DND-41 (cell line): ENCODE data around the gene NR3C1.

Experiments
- ATAC-seq: fragments of 200-7000 bp; cut with Tn5 transposase; 3 replicates; pipeline ENCODE4 v1.9.1; 2021; ENCODE audit warnings: low read depth; ENCODE audit not compliant: insufficient read depth
- DNase-seq: peaks from one replicate; pipeline ENCODE4 v3.0.0-alpha.2; 2020
- H2AFZ ChIP-seq: 2 replicates; pipeline ENCODE4 v1.6.0; 2012; ENCODE audit warnings: low read depth, low read length
- H3K27ac ChIP-seq: 2 replicates; pipeline ENCODE4 v1.5.1; 2012; ENCODE audit warnings: low read length, inconsistent platforms
- H3K27me3 ChIP-seq: fragments of 200-600 bp; sonication (generic); 2 replicates; pipeline ENCODE4 v1.6.0; 2012; ENCODE audit warnings: low read length, mild to moderate bottlenecking, inconsistent platforms; ENCODE audit not compliant: insufficient read depth, poor library complexity
- H3K36me3 ChIP-seq: 2 replicates; pipeline ENCODE4 v1.5.1; 2012; ENCODE audit warnings: low read length, inconsistent platforms; ENCODE audit not compliant: insufficient read depth
- H3K4me1 ChIP-seq: 2 replicates; pipeline ENCODE4 v1.5.1; 2012; ENCODE audit warnings: mild to moderate bottlenecking, low read length; ENCODE audit not compliant: insufficient read depth
- H3K4me2 ChIP-seq: 2 replicates; pipeline ENCODE4 v1.6.0; 2012; ENCODE audit warnings: mild to moderate bottlenecking, moderate library complexity, low read length, inconsistent platforms; ENCODE audit not compliant: insufficient read depth
- H3K4me3 ChIP-seq, 2 experiments: fragments of 200-600 bp in 1 of 2; shearing (Covaris generic) in 1 of 2; 2 replicates each; pipeline ENCODE4 v1.5.1; 2012 to 2016; ENCODE audit warnings: inconsistent platforms in 2 of 2, low read length in 2 of 2, mild to moderate bottlenecking in 2 of 2, low read depth in 1 of 2, moderate library complexity in 1 of 2
- H3K79me2 ChIP-seq: 2 replicates; pipeline ENCODE4 v1.6.0; 2012; ENCODE audit warnings: low read length, inconsistent platforms; ENCODE audit not compliant: insufficient read depth
- H3K9ac ChIP-seq: 2 replicates; pipeline ENCODE4 v1.6.0; 2012; ENCODE audit warnings: low read depth, mild to moderate bottlenecking, inconsistent platforms, low read length, moderate library complexity
- H3K9me3 ChIP-seq: 2 replicates; pipeline ENCODE4 v1.5.1; 2012; ENCODE audit warnings: low read length, moderate library complexity, mild to moderate bottlenecking, inconsistent platforms; ENCODE audit not compliant: insufficient read depth, severe bottlenecking
- H4K20me1 ChIP-seq: 2 replicates; pipeline ENCODE4 v1.6.0; 2012; ENCODE audit warnings: low read length; ENCODE audit not compliant: insufficient read depth
- EZH2 ChIP-seq: IDR thresholded peaks from 3 replicates; pipeline ENCODE4 v1.6.1; 2012; ENCODE audit warnings: borderline replicate concordance, low read depth, mild to moderate bottlenecking, moderate library complexity, low read length, inconsistent platforms; ENCODE audit not compliant: severe bottlenecking
- TF ChIP-seq, protein P1 (sequence below): IDR thresholded peaks from 2 replicates; pipeline ENCODE4 v1.5.1; 2012; ENCODE audit warnings: borderline replicate concordance, low read length, moderate library complexity, mild to moderate bottlenecking; ENCODE audit not compliant: poor library complexity, severe bottlenecking; ENCODE audit errors: extremely low read depth

NR3C1 gene

DNA sequence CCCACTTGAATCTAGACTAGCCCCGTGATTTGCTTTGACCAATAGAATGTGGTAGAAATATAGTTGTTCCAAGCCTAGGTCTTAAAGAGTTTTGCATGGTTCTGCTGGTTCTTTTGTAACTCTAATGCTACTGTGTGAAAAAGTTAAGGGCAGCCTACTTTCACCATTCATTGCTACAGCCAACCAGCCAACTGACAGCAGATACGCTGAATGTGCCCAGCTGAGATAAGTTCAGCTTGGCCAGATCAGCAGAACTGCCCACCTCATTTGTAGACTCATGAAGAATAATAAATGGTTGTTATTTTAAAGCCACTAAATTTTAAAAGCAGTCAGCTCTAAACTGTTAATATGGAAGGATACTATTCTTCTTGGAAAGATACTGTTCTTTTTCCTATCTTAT lies 23.9 kb downstream of the NR3C1 start:
- H4K20me1 ChIP-seq: peaks cover 87% of the 10 kb centered on the region

DNA sequence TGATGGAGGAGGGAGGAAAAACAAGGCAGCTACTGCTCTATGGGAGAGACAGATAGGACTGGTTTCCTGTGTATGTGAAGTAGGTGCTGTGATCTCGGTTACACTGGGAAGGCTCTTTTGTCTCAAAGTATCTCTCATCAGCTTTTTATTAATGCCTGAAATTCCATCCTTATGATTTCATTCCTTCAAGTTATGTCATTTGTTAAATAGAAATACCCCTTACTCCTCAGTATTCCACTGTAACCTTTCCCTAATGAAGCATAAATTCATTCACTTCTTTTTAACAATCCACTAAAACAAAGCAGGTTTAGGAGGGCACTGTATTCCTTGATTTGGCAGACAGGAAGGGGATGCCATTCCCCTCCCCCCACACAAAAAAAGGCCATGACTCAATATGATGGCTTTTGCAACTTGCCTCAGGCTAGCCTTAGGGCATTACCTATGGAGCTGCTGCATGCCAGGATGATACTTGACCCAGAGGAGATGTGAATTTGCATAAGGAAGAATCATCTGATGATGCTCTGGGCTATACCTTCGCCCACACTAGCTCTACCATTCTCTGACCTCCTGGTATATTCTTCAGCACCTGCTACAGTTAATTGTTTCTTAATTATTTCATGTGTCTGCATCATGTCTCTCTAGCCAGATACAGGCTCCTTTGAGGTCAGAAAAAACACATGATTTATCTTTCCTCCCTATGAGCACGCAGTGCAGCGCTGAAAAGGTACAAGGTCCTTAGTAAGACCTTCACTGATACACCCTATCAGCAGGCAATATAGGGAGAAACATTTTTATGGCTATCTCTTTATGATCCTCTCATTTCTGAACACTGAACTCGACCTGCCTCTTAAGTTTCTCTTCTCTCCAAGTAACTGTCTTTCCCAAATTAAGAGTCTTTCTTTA lies 26.3 kb downstream of the NR3C1 start:
- Histone ChIP-seq H3K27me3 (no peaks in the 10 kb centered on the region), H3K79me2 (peaks cover 100% of the 10 kb centered on the region), H2AFZ (no peak overlapping the region), H3K4me2 (no peak overlapping the region), H3K9ac (no peak overlapping the region), H4K20me1 (peaks cover 84% of the 10 kb centered on the region), H3K4me3 (no peak overlapping the region), H3K9me3 (no peaks in the 10 kb centered on the region), H3K27ac (no peak overlapping the region), H3K4me1 (peaks cover 16% of the 10 kb centered on the region; the same call in 1 of the 2 replicates), H3K36me3 (peaks cover 47% of the 10 kb centered on the region)
- TF ChIP-seq, protein P1, sequence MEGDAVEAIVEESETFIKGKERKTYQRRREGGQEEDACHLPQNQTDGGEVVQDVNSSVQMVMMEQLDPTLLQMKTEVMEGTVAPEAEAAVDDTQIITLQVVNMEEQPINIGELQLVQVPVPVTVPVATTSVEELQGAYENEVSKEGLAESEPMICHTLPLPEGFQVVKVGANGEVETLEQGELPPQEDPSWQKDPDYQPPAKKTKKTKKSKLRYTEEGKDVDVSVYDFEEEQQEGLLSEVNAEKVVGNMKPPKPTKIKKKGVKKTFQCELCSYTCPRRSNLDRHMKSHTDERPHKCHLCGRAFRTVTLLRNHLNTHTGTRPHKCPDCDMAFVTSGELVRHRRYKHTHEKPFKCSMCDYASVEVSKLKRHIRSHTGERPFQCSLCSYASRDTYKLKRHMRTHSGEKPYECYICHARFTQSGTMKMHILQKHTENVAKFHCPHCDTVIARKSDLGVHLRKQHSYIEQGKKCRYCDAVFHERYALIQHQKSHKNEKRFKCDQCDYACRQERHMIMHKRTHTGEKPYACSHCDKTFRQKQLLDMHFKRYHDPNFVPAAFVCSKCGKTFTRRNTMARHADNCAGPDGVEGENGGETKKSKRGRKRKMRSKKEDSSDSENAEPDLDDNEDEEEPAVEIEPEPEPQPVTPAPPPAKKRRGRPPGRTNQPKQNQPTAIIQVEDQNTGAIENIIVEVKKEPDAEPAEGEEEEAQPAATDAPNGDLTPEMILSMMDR: no peak
- no peak for TF ChIP-seq EZH2
- DNase-seq (no peak), ATAC-seq (peak; percentile 31; the same call in 1 of the 3 replicates)

More for the DNA sequence above, 23.9 kb downstream of the NR3C1 start:
- no peak overlapping the region for H3K4me3 ChIP-seq
- no peak for TF ChIP-seq EZH2
- TF ChIP-seq, protein P1: no peak
- no peaks in the 10 kb centered on the region for H3K9me3 ChIP-seq
- no peak for DNase-seq
- peaks cover 26% of the 10 kb centered on the region; the same call in 1 of the 2 replicates for H3K4me1 ChIP-seq
- no peak overlapping the region for H2AFZ ChIP-seq
- ATAC-seq: no peak
- no peak overlapping the region for H3K4me2 ChIP-seq
- H3K27me3 ChIP-seq: no peaks in the 10 kb centered on the region
- peaks cover 57% of the 10 kb centered on the region for H3K36me3 ChIP-seq
- no peak overlapping the region for H3K27ac ChIP-seq
- peaks cover 100% of the 10 kb centered on the region for H3K79me2 ChIP-seq
- H3K9ac ChIP-seq: no peak overlapping the region

DNA sequence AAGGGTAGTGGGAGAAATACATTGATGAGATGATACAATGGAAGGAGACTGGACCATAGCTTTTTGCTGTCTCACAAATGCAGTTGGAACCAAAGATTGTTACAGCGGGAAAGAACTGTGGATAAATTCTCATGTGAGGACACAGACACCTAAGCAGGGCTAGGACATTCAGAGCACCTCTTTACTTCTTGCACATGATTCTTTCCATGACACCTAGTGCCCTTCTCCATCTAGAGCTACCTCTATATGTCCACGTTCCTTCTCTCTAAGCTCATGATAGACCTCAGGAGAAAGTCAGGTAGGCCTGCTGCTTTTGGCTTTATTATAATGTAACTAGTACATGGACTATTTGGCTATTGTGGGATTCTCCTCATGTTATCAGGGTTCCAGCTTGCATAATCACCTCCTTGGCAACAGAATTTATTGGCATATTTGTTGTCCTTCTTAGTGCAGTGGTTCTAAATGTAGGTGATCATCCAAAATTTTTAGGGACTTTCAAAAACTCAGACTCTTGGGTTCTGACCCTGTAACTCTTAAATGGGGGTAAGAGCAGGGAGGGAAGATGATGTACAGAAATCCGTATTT lies 27.2 kb downstream of the NR3C1 start:
- no peaks in the 10 kb centered on the region for H3K27me3 ChIP-seq
- H3K9ac ChIP-seq: no peak overlapping the region
- no peak for DNase-seq
- H2AFZ ChIP-seq: no peak overlapping the region
- 0 out of 2 replicates have a peak overlapping the region, but pooled peaks have one; percentile 5 for H3K27ac ChIP-seq
- H3K36me3 ChIP-seq: peaks cover 56% of the 10 kb centered on the region
- peaks cover 16% of the 10 kb centered on the region; the same call in 1 of the 2 replicates for H3K4me1 ChIP-seq
- H3K79me2 ChIP-seq: peaks cover 100% of the 10 kb centered on the region
- no peak overlapping the region for H3K4me3 ChIP-seq
- no peak overlapping the region for H3K4me2 ChIP-seq
- peaks cover 85% of the 10 kb centered on the region for H4K20me1 ChIP-seq
- TF ChIP-seq, protein P1: no peak
- TF ChIP-seq EZH2: no peak
- 0 out of 3 replicates have a peak, but pooled peaks have one; percentile 22 for ATAC-seq
- H3K9me3 ChIP-seq: no peaks in the 10 kb centered on the region
